IMR-90 (cell line): Measurements from ENCODE around the gene RGS3. TPM values are rescaled to one million over a fixed set of nuclear protein-coding genes. Genes with fewer than 3 reads are reported as not detected.

Source experiments
- ATAC-seq: fragments of 200-7000 bp; cut with Tn5 transposase; 2 replicates; pipeline ENCODE4 v1.9.1; 2020; ENCODE audit warnings: low read depth, mild to moderate bottlenecking, moderate library complexity
- BruUV-seq: library from RNA; stranded (reverse); fragments of 400-500 nt; replicated peaks from 2 replicates; lab custom pipeline; 2021; lab: Mats Ljungman, UMichigan
- CTCF ChIA-PET: fragments of 300-600 bp; formaldehyde crosslinking; extraction: SDS; loops from one replicate; lab custom pipeline; 2021; ENCODE audit warnings: antibody characterized with exemption; lab: Yijun Ruan, JAX
- POLR2A ChIA-PET: fragments of 300-600 bp; sonication (Branson Sonifier 250); formaldehyde crosslinking; loops from one replicate; lab custom pipeline; 2022; ENCODE audit warnings: antibody characterized with exemption; ENCODE audit not compliant: unreplicated experiment; lab: Charles Lee
- DNase-seq: peaks from one replicate; pipeline ENCODE4 v3.0.0; 2013
- H2AFZ ChIP-seq: replicated peaks from 2 replicates; pipeline ENCODE3; 2013; ENCODE audit warnings: low read length, mild to moderate bottlenecking; ENCODE audit not compliant: poor library complexity
- H2AK5ac ChIP-seq: 2 replicates; pipeline ENCODE4 v1.6.1; 2013; ENCODE audit warnings: low read depth, low read length, inconsistent platforms
- H2AK9ac ChIP-seq: replicated peaks from 2 replicates; pipeline ENCODE3; 2013; ENCODE audit warnings: mild to moderate bottlenecking, low read depth, low read length, moderate library complexity; ENCODE audit not compliant: poor library complexity
- H2BK120ac ChIP-seq: 2 replicates; pipeline ENCODE4 v1.6.1; 2013; ENCODE audit warnings: low read depth, low read length, inconsistent platforms
- H2BK15ac ChIP-seq: 3 replicates; pipeline ENCODE4 v1.6.1; 2013; ENCODE audit warnings: low read depth, low read length, inconsistent platforms
- H2BK20ac ChIP-seq: 2 replicates; pipeline ENCODE4 v1.6.1; 2013; ENCODE audit warnings: low read depth, mild to moderate bottlenecking, inconsistent platforms, low read length, moderate library complexity
- H2BK5ac ChIP-seq: 2 replicates; pipeline ENCODE4 v1.6.1; 2013; ENCODE audit warnings: mild to moderate bottlenecking, low read depth, low read length, inconsistent platforms; ENCODE audit not compliant: poor library complexity, severe bottlenecking
- H3K14ac ChIP-seq: replicated peaks from 2 replicates; pipeline ENCODE4 v1.6.1; 2013; ENCODE audit warnings: low read depth, low read length, inconsistent platforms
- H3K18ac ChIP-seq: 2 replicates; pipeline ENCODE4 v1.6.1; 2013; ENCODE audit warnings: low read depth, low read length, control low read depth
- H3K23ac ChIP-seq: 2 replicates; pipeline ENCODE4 v1.6.1; 2013; ENCODE audit warnings: low read depth, low read length, inconsistent platforms
- H3K27ac ChIP-seq: 2 replicates; pipeline ENCODE4 v1.5.1; 2013; ENCODE audit warnings: mild to moderate bottlenecking, control low read depth, low read length; ENCODE audit not compliant: insufficient read depth
- H3K27me3 ChIP-seq: 2 replicates; pipeline ENCODE4 v1.6.1; 2013; ENCODE audit warnings: low read length; ENCODE audit not compliant: control insufficient read depth, insufficient read depth
- H3K36me3 ChIP-seq: 2 replicates; pipeline ENCODE4 v1.6.1; 2013; ENCODE audit warnings: low read length, mixed read lengths; ENCODE audit not compliant: control insufficient read depth, insufficient read depth
- H3K4ac ChIP-seq: 2 replicates; pipeline ENCODE4 v1.6.1; 2013; ENCODE audit warnings: low read depth, low read length, inconsistent platforms
- H3K4me1 ChIP-seq: 2 replicates; pipeline ENCODE4 v1.6.1; 2013; ENCODE audit warnings: low read length, mixed read lengths; ENCODE audit not compliant: control insufficient read depth, insufficient read depth
- H3K4me2 ChIP-seq: 2 replicates; pipeline ENCODE4 v1.6.1; 2013; ENCODE audit warnings: low read depth, mild to moderate bottlenecking, control low read depth, low read length, moderate library complexity
- H3K4me3 ChIP-seq: 2 replicates; pipeline ENCODE4 v1.5.1; 2013; ENCODE audit warnings: low read depth, mild to moderate bottlenecking, control low read depth, low read length, moderate library complexity; ENCODE audit not compliant: insufficient read depth
- H3K56ac ChIP-seq: 2 replicates; pipeline ENCODE4 v1.6.1; 2013; ENCODE audit warnings: low read length, inconsistent platforms; ENCODE audit not compliant: insufficient read depth; ENCODE audit errors: extremely low read depth
- H3K79me1 ChIP-seq, 2 experiments: 2 replicates each; pipeline ENCODE4 v1.6.1; 2013; ENCODE audit warnings: low read length in 2 of 2, inconsistent platforms in 1 of 2, low read depth in 1 of 2
- H3K9ac ChIP-seq: 2 replicates; pipeline ENCODE4 v1.6.1; 2013; ENCODE audit warnings: low read depth, low read length, control low read depth
- H3K9me1 ChIP-seq: 2 replicates; pipeline ENCODE4 v1.6.1; 2013; ENCODE audit warnings: low read length, inconsistent platforms; ENCODE audit not compliant: insufficient read depth
- H3K9me3 ChIP-seq: 2 replicates; pipeline ENCODE4 v1.6.1; 2013; ENCODE audit warnings: low read length; ENCODE audit not compliant: control insufficient read depth, insufficient read depth
- H4K20me1 ChIP-seq: 2 replicates; pipeline ENCODE4 v1.6.1; 2013; ENCODE audit warnings: low read length, inconsistent platforms; ENCODE audit not compliant: insufficient read depth
- H4K5ac ChIP-seq: 2 replicates; pipeline ENCODE4 v1.6.1; 2013; ENCODE audit warnings: mild to moderate bottlenecking, low read depth, low read length, control low read depth
- H4K8ac ChIP-seq, 2 experiments: 2 replicates each; pipeline ENCODE4 v1.6.1; 2013; ENCODE audit warnings: low read depth in 2 of 2, low read length in 2 of 2, control low read depth in 1 of 2, inconsistent platforms in 1 of 2
- H4K91ac ChIP-seq: 2 replicates; pipeline ENCODE4 v1.6.1; 2013; ENCODE audit warnings: low read depth, low read length, inconsistent platforms; ENCODE audit not compliant: insufficient read depth
- CHD1 ChIP-seq: IDR thresholded peaks from 2 replicates; pipeline ENCODE4 v1.6.1; 2012; ENCODE audit warnings: low read depth, low read length, improper control_type of control experiment
- POLR2A ChIP-seq: IDR thresholded peaks from 2 replicates; pipeline ENCODE4 v1.6.1; 2012; ENCODE audit warnings: mild to moderate bottlenecking, low read depth, low read length
- SMC3 ChIP-seq: fragments of 150-350 bp; IDR thresholded peaks from 2 replicates; pipeline ENCODE4 v1.6.1; 2016; ENCODE audit warnings: low read depth, mild to moderate bottlenecking, antibody characterized with exemption, low read length, moderate library complexity
- WGBS, 2 experiments: methylation state at CpG; one replicate each; pipeline versions ENCODE4 v1.1.5 to v1.1.7; 2013; ENCODE audit warnings: missing lambda C conversion rate in 2 of 2; ENCODE audit not compliant: insufficient read length in 1 of 2; ENCODE audit errors: extremely low coverage in 2 of 2; 5-methylcytosine and 5-hydroxymethylcytosine counted together
- dilution Hi-C: fragments of 300-500 bp; cut with HindIII; formaldehyde crosslinking; loops from one replicate; pipeline ENCODE4 v1.14.3; 2018; ENCODE audit warnings: low sequenced_read_pairs; ENCODE audit not compliant: unreplicated experiment
- in situ Hi-C: fragments of 300-500 bp; cut with MboI; formaldehyde crosslinking; loops from 3 replicates; pipeline ENCODE4 v1.14.3; 2019; ENCODE audit warnings: low sequenced_read_pairs, inconsistent platforms, mixed read lengths
- intact Hi-C: fragments of 100-400 bp; cut with micrococcal nuclease; formaldehyde crosslinking; loops from 2 replicates; pipeline ENCODE4 v1.10.0; 2022
- polyA plus RNA-seq, 3 experiments: library from polyadenylated mRNA; depleted of rRNA; stranded (reverse); fragments of >200 nt; gene quantifications; 2 replicates each; pipeline ENCODE4 v1.2.3, GENCODE V29; 2012; ENCODE audit warnings: low replicate concordance in 1 of 3
- total RNA-seq: library from RNA; depleted of rRNA; stranded (reverse); fragments of >200 nt; gene quantifications from 2 replicates; pipeline ENCODE4 v1.2.3, GENCODE V29; 2012

RGS3 gene
- total and polyA plus RNA-seq, 2 of the 4 experiments (the other 2 are of a cell fraction) = 51.8 to 65.6 TPM

GRCh38 chr9:113626735-113627495 is 163.4 kb downstream of the RGS3 start (continued):
- no peak for TF ChIP-seq POLR2A

- WGBS, 2 experiments = no CpG with 5 or more reads among the region's 4 CpGs
- in situ Hi-C loops (no loop called here), dilution Hi-C loops (no loop called here), intact Hi-C loops (no loop called here)
- no peaks in the 10 kb centered on the region for H3K27me3 ChIP-seq
- H3K9me3 ChIP-seq = no peaks in the 10 kb centered on the region
- H4K20me1 ChIP-seq = no peaks in the 10 kb centered on the region
- CTCF ChIA-PET = no interaction called here
- no peak for TF ChIP-seq SMC3
- no peak for TF ChIP-seq CHD1
- no peak overlapping the region for H3K4ac ChIP-seq
- H3K9ac ChIP-seq = no peak overlapping the region
- no peak overlapping the region for H2BK20ac ChIP-seq
- no peak overlapping the region for H2AK5ac ChIP-seq
- peaks cover 24% of the 10 kb centered on the region for H3K9me1 ChIP-seq
- H3K4me1 ChIP-seq = peaks cover 27% of the 10 kb centered on the region
- no peak overlapping the region for H4K91ac ChIP-seq
- no peak overlapping the region for H2AFZ ChIP-seq
- no peak overlapping the region for H3K14ac ChIP-seq
- ATAC-seq (no peak), DNase-seq (no peak)
- no peak overlapping the region for H4K8ac ChIP-seq
- no peak overlapping the region for H2AK9ac ChIP-seq
- no peak overlapping the region for H3K18ac ChIP-seq
- no peak overlapping the region for H3K4me3 ChIP-seq
- H2BK5ac ChIP-seq = no peak overlapping the region
- no peak overlapping the region for H2BK15ac ChIP-seq
- no peak overlapping the region for H4K5ac ChIP-seq
- no peaks in the 10 kb centered on the region for H3K36me3 ChIP-seq
- H3K27ac ChIP-seq = no peak overlapping the region
- POLR2A ChIA-PET = no interaction called here
- H2BK120ac ChIP-seq = no peak overlapping the region
- 0 out of 4 replicates have a peak, but pooled peaks cover 0 to 2% of the 10 kb centered on the region in 2 experiments for H3K79me1 ChIP-seq
- no peak overlapping the region for H3K23ac ChIP-seq
- H3K56ac ChIP-seq = no peak overlapping the region
- H3K4me2 ChIP-seq = no peak overlapping the region
- no TSS peak for BruUV-seq
Measured at GRCh38 chr9:113628621-113629020, 165.1 kb downstream of the RGS3 start.
